GM13977 (cell line): Measurements from ENCODE around the gene CD63.

Experiments
- DNase-seq: peaks from one replicate; pipeline ENCODE4 v3.0.0; 2012; ENCODE audit warnings: low spot score
- in situ Hi-C: fragments of 300-500 bp; cut with MboI; formaldehyde crosslinking; loops from one replicate; pipeline ENCODE4 v1.12.0; 2022; ENCODE audit warnings: low sequenced_read_pairs, low pct_unique_long_range_greater_than_20kb, mixed read lengths, inconsistent platforms; ENCODE audit not compliant: unreplicated experiment
- TF ChIP-seq, protein P1 (sequence below): IDR thresholded peaks from 2 replicates; pipeline ENCODE4 v1.5.1; 2012; ENCODE audit warnings: mild to moderate bottlenecking, control low read depth; ENCODE audit not compliant: insufficient read depth; ENCODE audit errors: extremely low read depth, missing control alignments

Gene CD63

DNA sequence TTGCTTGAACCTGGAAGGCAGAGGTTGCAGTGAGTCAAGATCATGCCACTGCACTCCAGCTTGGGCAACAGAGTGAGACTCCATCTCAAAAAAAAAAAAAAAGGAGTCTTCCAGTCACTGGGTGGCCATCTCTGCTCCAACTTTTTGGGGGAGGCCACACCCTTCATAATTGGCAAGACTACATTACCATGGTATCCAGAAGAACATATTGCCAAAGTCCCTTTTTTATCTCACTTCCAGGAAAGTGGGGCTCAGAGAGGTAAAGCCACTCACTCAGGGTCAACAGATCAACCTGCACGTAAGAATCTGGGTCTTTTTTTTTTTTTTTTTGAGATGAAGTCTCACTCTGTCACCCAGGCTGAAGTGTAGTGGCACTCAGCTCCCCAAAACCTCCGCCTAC, 5.0 kb upstream of the CD63 start:
- in situ Hi-C loops: loop anchor here (25.0 kb wide), 1 partner anchor 303 kb away; the partner anchor contains the start of gene RPS26

DNA sequence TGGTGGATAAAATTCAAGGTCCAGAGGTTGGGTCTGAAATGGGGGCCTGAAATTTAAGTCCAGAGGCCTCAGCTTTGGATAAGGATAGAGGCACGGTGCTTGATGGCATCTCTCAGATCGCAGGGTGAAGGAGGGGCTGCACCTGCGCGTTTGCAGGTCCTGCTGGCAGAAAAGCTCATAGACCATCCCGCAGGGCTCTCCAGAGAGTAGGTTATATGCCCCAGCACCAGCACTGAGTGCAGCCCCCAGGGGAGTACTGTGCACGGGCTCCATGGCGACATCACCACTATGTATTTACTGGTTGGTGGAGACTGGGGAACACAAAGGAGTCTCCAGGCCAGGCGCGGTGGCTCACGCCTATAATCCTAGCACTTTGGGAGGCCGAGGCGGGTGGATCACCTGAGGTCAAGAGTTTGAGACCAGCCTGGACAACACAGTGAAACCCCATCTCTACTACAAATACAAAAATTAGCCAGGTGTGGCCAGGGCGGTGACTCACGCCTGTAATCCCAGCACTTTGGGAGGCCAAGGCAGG, 4.3 kb upstream of the CD63 start:
- TF ChIP-seq, protein P1, sequence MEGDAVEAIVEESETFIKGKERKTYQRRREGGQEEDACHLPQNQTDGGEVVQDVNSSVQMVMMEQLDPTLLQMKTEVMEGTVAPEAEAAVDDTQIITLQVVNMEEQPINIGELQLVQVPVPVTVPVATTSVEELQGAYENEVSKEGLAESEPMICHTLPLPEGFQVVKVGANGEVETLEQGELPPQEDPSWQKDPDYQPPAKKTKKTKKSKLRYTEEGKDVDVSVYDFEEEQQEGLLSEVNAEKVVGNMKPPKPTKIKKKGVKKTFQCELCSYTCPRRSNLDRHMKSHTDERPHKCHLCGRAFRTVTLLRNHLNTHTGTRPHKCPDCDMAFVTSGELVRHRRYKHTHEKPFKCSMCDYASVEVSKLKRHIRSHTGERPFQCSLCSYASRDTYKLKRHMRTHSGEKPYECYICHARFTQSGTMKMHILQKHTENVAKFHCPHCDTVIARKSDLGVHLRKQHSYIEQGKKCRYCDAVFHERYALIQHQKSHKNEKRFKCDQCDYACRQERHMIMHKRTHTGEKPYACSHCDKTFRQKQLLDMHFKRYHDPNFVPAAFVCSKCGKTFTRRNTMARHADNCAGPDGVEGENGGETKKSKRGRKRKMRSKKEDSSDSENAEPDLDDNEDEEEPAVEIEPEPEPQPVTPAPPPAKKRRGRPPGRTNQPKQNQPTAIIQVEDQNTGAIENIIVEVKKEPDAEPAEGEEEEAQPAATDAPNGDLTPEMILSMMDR: no peak
- no peak for DNase-seq
- in situ Hi-C loops: loop anchor here (25.0 kb wide), 1 partner anchor 304 kb away; the partner anchor contains the start of gene RPS26

More for the DNA sequence above, 5.0 kb upstream of the CD63 start:
- TF ChIP-seq, protein P1: no peak
- no peak for DNase-seq

DNA sequence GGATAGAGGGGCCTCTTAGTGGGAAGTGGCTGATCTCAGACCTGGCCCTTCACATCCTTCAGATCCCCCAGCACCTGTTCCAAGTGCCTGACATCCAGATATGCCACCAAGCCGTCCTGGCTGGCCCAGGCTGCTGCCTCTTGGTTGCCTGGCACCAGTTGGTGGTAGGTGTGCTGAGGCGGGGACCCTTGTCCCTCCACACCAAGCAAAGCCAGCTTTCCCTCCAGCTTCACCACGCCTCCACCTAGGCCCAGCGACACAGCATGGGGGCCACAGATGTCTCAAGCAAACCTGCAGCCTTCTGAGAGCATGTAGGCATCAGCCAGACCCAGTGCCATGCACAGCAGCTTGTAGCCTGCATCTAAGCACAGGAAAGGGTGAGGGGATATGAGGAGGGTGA, 3.5 kb upstream of the CD63 start:
- in situ Hi-C loops: loop anchor here (25.0 kb wide), 1 partner anchor 305 kb away; the partner anchor contains the start of gene RPS26
- TF ChIP-seq, protein P1: no peak
- no peak for DNase-seq

DNA sequence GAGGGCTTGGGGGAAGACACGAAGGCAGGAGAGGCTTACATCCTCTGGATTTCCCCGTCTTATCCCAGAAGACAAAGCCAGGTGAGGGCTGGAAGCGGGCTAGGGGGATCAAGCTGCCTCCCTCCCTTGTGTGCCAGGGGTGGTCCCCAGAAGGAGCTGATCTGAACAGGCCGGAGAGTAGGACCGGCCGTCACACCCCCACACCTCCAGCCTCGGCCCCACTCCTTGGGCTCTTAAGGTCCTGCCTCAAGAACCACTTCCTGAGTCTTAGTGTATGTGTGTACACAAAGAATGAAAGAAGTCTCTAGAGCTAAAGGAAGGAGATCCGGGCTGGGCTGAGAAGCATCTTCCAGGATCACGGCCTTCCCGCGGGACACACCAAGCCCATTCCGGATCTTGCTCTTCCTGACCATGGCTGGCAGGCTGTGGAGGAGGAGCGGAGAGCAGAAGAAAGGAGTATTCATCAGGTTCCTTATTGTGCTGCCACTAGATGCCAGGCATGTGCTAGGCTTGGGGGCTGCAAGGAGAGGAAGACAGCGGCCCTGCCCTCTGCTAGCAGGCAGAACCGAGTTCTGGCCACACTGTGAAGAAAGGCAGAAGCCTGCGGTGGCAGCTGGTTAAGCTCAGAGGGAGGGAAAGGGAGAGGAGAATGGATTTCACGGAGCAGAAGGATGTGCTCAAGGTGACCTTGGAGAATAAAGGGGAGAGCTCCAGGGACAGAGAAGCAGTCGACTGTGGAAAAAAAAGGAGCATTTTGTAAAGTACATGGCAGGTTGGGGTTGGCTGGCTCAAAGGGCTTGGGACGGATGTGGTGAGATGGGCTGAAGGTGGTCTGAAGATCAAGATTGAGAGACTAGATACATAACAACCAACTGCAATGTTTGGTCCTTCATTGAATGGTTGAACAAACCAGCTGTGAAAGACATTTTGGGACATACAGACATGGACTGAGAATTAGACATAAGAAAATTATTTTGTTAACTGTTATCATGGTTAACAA, 1.3 kb upstream of the CD63 start:
- in situ Hi-C loops: loop anchor here (25.0 kb wide), 1 partner anchor 307 kb away; the partner anchor contains the start of gene RPS26
- peak; percentile 76 for DNase-seq
- TF ChIP-seq, protein P1: no peak

DNA sequence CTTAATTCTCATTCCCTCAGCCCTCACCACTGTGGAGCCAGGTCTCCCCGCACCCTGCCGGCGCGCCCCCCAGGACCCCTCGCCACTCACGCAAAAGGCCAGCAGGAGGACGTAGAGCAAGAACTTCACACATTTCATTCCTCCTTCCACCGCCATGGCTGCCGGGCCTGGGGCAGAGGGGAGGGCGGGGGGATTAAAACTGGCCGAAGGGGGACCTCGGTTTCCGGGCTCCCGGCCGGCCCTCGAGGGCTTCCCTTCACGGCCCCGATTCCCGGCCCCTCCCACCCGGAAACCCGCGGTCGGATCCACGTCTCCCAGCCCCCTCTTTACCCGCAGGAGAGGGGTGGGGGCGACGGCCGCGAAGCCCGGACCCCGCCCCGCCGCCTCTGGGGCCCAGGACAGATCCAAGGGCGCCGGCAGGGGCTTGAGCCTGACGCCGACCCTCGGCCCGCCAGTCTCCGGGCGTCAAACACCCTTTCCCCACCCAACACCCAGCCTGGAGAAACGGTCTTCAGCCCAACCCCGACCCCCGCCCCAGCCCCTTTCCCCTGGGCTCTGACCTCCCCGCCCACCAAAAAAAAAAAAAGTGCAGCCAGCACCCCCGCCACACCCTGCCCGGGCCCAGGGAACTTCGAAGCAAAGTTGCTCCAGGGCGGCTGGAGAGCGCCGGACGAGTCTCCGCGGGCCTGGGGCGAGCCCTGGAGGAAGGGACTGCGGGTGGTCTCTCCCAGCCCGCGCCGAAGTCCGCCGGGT, 447 bp downstream of the CD63 start:
- in situ Hi-C loops: loop anchor here (25.0 kb wide), 1 partner anchor 309 kb away; the partner anchor contains the start of gene RPS26
- TF ChIP-seq, protein P1: no peak
- DNase-seq: peak; percentile 47

DNA sequence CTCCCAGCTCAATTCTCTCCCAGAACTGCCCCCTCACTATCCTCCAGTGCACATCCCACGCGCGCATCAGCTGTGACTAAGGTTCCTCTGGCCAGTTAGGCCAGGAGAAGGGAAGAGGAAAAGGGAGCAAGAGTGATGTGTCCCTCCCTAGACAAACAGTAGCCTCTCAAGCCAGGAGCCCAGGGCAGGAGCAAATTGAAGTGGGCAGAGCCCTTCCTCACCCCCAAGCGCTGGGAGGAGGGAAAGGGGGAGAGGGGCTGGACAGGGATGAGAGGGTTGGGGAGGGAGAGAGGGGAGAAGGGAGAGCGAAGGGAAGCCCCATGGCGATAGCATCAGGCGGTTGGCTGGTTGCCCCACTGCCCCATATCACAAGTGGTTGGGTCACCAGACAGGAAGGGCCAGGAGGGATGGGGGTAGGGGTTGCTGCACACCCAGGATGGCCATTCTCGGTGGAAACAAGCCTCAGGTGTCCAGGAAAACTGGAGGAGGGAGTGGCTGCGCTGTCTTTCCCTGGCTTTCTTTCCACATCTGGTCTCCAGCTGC, 1.1 kb downstream of the CD63 start:
- no peak for DNase-seq
- TF ChIP-seq, protein P1: no peak
- in situ Hi-C loops: loop anchor here (25.0 kb wide), 1 partner anchor 310 kb away; the partner anchor contains the start of gene RPS26
